Osteocyte (in vitro differentiated cells): Measurements from ENCODE around the gene CBX1. TPM values are rescaled to one million over a fixed set of nuclear protein-coding genes. Genes with fewer than 3 reads are reported as not detected.

ENCODE experiments used
- DNase-seq: peaks from one replicate; pipeline ENCODE4 v3.0.0; 2021; ENCODE audit warnings: mixed read lengths; ENCODE audit not compliant: unreplicated experiment; ENCODE audit errors: extremely low spot score
- H3K27ac Mint-ChIP-seq: one replicate; pipeline ENCODE4 v1.8.0; 2021; ENCODE audit warnings: mild to moderate bottlenecking, mixed read lengths; ENCODE audit not compliant: unreplicated experiment
- H3K27me3 Mint-ChIP-seq: one replicate; pipeline ENCODE4 v1.8.0; 2021; ENCODE audit warnings: mixed read lengths; ENCODE audit not compliant: unreplicated experiment
- H3K36me3 Mint-ChIP-seq: one replicate; pipeline ENCODE4 v1.8.0; 2021; ENCODE audit warnings: mixed read lengths; ENCODE audit not compliant: unreplicated experiment
- H3K4me1 Mint-ChIP-seq: one replicate; pipeline ENCODE4 v1.8.0; 2021; ENCODE audit warnings: mixed read lengths; ENCODE audit not compliant: unreplicated experiment
- H3K4me3 Mint-ChIP-seq: one replicate; pipeline ENCODE4 v1.8.0; 2021; ENCODE audit warnings: mild to moderate bottlenecking, moderate library complexity, mixed read lengths; ENCODE audit not compliant: unreplicated experiment
- H3K9me3 Mint-ChIP-seq: one replicate; pipeline ENCODE4 v1.8.0; 2021; ENCODE audit warnings: mixed read lengths; ENCODE audit not compliant: unreplicated experiment
- CTCF ChIP-seq: fragments of 200-600 bp; sonication (generic); IDR thresholded peaks from 2 replicates; pipeline ENCODE4 v1.5.0; 2021; ENCODE audit warnings: antibody characterized with exemption, mild to moderate bottlenecking, moderate library complexity
- total RNA-seq: library from RNA; stranded (reverse); gene quantifications from 2 replicates; pipeline ENCODE4 v1.2.1, GENCODE V29; 2021

Gene CBX1
- total RNA-seq, 1 donor from 2014 or later: 76.5 TPM

- no peak for DNase-seq
- peak overlapping the region; percentile 93 for H3K4me3 Mint-ChIP-seq
- TF ChIP-seq CTCF: no peak
- H3K27ac Mint-ChIP-seq: peak overlapping the region; percentile 100
- H3K9me3 Mint-ChIP-seq: no peaks in the 10 kb centered on the region
- no peaks in the 10 kb centered on the region for H3K27me3 Mint-ChIP-seq
- H3K4me1 Mint-ChIP-seq: peaks cover 70% of the 10 kb centered on the region
- peaks cover 39% of the 10 kb centered on the region for H3K36me3 Mint-ChIP-seq
Observed at GRCh38 chr17:48054238-48055185, 46.8 kb downstream of the CBX1 start.

GRCh38 chr17:48053758-48054237 is 47.5 kb downstream of the CBX1 start:
- DNase-seq: no peak
- H3K4me1 Mint-ChIP-seq: peaks cover 73% of the 10 kb centered on the region
- H3K27me3 Mint-ChIP-seq: no peaks in the 10 kb centered on the region
- no peaks in the 10 kb centered on the region for H3K9me3 Mint-ChIP-seq
- H3K36me3 Mint-ChIP-seq: peaks cover 33% of the 10 kb centered on the region
- peak overlapping the region; percentile 100 for H3K27ac Mint-ChIP-seq
- no peak for TF ChIP-seq CTCF
- H3K4me3 Mint-ChIP-seq: peak overlapping the region; percentile 93

- no peaks in the 10 kb centered on the region for H3K27me3 Mint-ChIP-seq
- peak; percentile 90 for DNase-seq
- H3K36me3 Mint-ChIP-seq: peaks cover 28% of the 10 kb centered on the region
- H3K27ac Mint-ChIP-seq: peak overlapping the region; percentile 100
- TF ChIP-seq CTCF: peak; percentile 14
- peak overlapping the region; percentile 93 for H3K4me3 Mint-ChIP-seq
- H3K9me3 Mint-ChIP-seq: no peaks in the 10 kb centered on the region
- peaks cover 73% of the 10 kb centered on the region for H3K4me1 Mint-ChIP-seq
Observed at GRCh38 chr17:48052956-48053757, 48.1 kb downstream of the CBX1 start.

GRCh38 chr17:48051706-48052486 is 49.4 kb downstream of the CBX1 start:
- Mint-ChIP-seq H3K27ac (peak overlapping the region; percentile 100), H3K4me3 (peak overlapping the region; percentile 93), H3K4me1 (peaks cover 75% of the 10 kb centered on the region), H3K36me3 (peaks cover 20% of the 10 kb centered on the region), H3K9me3 (no peaks in the 10 kb centered on the region), H3K27me3 (no peaks in the 10 kb centered on the region)
- peak; percentile 22 for TF ChIP-seq CTCF
- peak; percentile 87 for DNase-seq
